HG02642 (cell line): ENCODE results near the gene TLX2.

ENCODE experiments used
- ATAC-seq: cut with Tn5 transposase; IDR thresholded peaks from one replicate; pipeline ENCODE4 v1.9.1; 2021; ENCODE audit warnings: mild to moderate bottlenecking; ENCODE audit not compliant: unreplicated experiment, poor library complexity

Gene TLX2

DNA sequence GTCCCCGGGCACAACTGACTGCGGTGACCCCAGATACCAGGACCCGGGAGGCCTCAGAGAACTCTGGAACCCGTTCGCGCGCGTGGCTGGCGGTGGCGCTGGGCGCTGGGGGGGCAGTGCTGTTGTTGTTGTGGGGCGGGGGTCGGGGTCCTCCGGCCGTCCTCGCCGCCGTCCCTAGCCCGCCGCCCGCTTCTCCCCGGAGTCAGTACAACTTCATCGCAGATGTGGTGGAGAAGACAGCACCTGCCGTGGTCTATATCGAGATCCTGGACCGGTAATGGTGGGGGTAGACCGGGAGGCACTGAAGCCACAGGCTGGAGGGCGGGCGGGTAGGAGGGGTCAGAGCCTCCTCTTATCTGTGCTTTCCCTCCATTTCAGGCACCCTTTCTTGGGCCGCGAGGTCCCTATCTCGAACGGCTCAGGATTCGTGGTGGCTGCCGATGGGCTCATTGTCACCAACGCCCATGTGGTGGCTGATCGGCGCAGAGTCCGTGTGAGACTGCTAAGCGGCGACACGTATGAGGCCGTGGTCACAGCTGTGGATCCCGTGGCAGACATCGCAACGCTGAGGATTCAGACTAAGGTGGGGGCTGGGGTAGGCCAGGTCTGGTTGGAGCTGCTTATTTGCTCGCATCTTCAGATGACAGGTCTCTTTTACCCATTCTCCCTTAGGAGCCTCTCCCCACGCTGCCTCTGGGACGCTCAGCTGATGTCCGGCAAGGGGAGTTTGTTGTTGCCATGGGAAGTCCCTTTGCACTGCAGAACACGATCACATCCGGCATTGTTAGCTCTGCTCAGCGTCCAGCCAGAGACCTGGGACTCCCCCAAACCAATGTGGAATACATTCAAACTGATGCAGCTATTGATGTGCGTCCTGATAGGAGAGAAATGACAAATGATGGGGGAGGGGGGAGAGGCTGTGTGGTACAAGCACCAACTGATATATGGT lies 16.3 kb downstream of the TLX2 start:
- ATAC-seq, result peak; percentile 29

DNA sequence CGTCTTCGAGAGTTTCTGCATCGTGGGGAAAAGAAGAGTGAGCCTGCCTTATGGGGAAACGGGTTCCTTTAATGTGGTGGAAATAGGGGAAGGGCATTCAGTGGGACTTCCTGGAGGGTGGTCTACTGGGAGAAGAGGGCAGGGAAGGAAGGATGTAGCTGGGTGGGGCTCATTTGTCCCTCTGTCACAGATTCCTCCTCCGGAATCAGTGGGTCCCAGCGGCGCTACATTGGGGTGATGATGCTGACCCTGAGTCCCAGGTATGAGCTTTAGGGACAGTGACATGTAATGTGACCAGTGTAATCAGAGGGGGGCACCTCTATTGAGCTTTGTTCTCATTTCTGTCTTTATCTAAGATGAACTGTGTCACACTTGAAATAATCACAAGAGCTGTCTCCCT lies 17.4 kb downstream of the TLX2 start:
- no peak for ATAC-seq

DNA sequence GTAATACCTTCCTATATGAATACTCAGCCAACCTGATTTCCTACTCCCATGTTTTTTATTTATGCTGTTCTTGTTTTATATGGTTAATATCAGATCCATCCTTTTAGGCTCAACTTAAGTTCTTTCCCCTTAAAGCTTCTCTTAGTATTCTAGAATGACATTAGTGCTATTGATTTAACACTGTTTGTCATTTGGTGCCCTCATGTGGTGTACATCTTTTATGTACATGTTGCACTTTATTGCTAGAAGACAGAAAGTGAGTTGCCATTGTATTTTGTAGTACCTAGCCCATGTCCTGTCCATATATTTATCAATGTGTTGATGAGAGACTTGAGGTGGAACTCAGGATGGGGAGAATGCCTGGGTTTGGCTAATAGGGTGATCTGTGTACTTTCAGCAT lies 18.0 kb downstream of the TLX2 start:
- no peak for ATAC-seq

DNA sequence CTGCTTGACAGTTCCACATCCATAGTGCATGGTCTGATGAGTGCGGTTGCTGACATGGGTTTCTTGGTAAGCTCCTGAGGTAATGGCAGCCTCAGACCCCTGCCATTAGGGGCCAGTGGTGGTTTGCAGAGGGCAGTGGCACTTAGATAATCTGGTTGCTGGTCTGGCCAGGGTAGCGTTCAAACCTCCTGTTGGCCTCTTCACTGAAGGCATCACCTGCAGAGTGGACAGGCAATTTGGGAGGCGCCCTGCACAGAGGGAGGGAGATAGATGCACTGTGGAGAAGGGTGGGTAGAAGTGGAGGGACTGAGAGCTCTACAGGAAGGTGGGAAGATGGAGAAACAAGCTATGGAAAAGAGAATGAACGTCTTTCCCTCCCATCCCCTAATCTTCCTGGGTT lies 19.2 kb downstream of the TLX2 start:
- ATAC-seq, result no peak

DNA sequence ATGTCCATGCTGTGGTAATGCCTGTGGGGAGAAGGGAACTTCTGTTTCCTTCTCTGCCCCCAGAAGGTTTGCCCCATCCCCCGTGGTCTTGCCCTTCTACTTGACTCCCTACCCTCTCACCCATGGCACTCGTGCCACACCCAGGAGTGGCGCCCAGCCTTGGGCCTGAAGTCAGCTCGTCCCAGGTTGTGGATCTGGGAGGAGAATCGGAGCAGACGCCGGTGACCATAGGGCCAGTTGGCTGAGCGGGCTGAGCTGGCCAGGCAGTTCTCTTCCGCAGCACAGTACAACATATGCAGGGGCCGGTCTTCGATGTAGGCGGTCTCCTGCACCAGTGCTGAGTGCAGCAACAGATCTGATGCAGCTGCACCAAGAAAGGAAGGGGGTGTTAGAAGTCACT lies 20.2 kb downstream of the TLX2 start:
- no peak for ATAC-seq

DNA sequence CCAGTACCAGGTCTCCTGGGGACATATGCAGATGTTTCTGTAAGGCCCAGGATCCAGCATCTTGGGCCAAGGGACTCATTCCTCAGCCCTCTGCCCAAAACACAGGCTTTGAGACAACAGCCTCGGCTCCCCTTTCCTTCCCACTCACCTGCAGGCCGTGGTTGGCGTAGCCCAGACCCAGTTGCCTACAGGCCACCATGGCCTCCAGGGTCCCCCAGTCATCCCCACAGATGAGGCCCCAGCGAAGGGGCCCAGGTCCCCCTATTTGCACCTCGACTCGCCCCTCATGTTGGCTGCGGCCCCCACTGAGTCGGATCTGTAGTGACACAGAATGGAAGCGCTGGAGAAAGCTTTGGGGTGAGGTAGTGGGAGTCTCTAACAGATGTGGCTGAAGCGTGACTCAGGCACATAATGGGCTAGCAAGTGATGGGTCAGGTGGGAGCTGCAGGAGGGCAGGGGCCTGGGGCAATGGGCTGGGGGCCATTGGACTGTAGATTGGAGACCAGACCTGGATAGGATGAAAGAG lies 21.3 kb downstream of the TLX2 start:
- no peak for ATAC-seq

DNA sequence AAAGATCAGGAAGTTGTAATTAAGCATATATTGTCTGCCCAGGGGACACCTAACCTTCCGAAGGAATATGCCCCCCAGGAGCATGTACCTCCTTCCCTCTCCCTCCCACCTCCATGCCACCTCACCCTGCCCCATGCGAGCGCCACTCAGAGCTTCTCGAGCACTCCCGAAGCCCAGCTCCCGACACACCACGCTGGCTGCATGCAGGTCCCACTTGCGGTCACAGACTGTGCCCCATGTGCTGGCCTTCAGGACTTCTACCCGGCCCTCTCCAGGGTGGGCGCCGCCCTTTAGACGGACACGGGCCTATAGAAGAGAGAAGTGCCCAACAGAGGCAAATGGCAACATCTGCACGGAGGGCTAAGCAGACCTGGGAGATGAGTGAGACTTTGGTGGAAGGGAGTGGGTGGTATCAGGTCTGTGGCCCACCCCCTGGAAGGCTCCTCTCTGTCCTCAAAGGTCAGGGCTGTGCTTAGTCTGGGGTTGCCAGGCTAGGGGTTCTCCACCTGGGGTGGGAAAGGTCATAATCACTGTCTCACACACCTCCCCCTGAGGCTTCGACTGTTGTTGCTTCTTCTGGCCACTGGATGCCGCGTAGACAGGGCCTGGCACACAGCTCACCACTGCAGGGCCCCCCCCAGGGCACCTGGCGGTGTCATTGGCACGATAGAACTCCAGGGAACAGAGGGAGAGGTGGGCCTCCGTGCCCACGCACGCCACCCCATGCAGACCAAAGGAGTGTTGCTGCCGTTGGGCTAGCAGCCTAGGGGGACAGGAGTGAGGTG lies 22.1 kb downstream of the TLX2 start:
- ATAC-seq, result no peak

DNA sequence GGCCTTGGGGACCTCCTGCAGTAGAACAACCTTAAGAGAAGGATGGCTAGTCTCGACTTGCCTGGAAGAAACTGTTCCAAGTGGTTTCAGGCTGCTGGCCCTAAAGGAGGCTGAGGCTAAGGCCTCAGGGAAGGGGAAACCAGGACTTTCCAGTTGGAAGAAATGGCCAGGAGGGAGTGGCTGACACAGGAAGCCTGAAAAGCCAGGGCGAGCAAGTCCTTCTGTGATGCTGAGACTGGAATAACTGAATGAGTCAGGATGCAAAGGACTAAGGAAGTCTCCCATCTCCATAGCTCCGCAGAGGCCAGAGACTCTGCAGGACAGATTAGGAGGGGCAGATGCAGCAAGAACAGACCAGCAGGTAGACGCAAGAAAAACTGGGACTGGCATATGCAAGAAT lies 22.9 kb downstream of the TLX2 start:
- ATAC-seq, result no peak

DNA sequence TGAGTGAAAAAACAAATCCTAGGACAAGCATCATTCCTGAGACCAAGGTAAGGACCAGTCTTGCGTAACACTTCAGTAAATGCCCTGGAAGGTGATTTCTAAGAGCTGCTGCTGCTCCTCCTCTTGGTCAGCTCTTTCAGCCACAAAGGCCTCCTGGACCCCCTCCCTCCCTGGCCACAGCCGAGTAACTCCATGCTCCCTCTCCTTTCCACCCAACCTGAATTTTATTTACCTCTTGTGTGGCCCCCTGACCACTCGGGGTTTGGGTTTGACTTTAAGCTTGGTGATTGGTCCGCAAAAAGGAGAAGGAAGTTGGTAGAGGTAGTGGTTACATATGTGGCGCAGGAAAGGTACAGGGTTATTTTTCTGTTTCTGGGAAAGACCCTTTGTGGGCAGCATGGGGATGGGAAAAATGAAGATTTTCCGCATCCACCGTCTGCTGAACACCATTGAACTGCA lies 24.7 kb downstream of the TLX2 start:
- ATAC-seq, result no peak

DNA sequence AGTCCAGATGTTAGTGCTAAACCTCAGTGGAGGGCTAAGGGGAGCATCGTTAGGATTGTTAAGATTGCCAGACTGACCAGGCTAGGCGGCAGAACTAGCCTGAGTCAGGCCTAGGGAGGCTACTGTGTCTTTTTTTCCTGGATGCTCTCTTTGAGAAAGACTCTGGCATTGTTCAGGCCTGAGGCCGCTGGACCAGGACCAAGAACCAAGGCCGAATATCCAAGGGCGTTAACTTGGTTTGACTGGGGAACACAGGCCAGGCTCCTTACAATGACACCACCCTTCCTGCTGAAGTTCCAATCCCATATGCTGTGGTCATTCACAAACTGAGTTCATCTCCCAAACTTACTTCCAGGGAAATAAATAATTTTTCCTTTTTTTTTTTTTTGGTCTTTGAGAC lies 26.0 kb downstream of the TLX2 start:
- no peak for ATAC-seq

DNA sequence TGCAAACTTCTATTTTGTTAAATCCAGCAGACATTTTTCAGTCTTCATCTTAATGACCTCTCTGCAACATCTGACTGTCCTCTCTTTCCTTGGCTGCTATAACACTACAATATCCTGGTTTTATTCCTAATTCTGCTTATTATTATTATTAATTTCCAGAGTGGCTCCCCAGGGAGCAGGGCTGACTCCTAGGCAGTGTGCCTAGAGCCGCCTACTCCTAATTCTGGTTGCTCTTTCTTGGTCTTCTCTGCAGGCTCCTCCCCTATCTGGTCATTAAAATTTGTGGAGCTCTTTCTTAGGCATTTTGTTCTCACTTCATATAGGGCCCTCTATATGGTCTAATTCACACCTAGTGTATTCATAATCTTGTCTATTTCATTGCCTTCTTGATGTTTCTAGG lies 28.7 kb downstream of the TLX2 start:
- ATAC-seq, result no peak

DNA sequence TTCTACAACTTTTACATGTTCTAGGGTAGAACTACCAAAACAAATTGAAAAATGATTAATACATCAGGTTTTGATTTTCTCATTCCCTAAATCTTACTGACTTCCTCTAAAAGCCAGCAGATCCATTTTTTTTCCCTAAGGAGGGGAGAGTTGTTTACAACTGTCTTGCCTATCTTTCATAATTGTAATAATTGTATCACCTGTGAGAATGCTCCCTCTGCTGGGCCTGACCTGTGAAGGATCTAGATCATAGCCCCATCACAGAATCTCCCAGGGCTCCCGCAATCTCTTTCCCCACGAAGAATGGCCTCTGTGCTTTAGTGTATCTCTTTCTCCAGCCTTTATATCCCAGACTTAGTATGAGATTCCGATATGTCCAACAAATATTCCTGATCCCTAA lies 30.4 kb downstream of the TLX2 start:
- ATAC-seq, result no peak

DNA sequence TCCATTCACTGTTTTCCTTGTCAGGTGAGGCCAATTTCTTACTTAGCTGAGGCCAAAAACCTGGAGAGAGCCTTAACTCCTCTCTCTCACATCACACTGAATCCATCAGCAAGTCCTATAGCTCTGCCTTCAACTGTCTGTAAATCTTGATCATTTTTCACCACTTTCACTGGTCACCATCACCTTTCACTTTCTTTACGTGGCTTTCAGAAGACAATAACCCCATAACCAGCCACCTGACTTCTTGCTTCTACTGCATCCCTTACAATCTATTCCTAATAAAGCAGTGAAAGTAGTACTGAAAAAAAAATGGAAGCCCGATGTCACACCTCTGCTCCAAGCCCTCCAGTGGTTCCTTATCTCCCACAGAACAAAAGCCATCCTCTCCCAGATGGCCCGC lies 31.8 kb downstream of the TLX2 start:
- no peak for ATAC-seq

DNA sequence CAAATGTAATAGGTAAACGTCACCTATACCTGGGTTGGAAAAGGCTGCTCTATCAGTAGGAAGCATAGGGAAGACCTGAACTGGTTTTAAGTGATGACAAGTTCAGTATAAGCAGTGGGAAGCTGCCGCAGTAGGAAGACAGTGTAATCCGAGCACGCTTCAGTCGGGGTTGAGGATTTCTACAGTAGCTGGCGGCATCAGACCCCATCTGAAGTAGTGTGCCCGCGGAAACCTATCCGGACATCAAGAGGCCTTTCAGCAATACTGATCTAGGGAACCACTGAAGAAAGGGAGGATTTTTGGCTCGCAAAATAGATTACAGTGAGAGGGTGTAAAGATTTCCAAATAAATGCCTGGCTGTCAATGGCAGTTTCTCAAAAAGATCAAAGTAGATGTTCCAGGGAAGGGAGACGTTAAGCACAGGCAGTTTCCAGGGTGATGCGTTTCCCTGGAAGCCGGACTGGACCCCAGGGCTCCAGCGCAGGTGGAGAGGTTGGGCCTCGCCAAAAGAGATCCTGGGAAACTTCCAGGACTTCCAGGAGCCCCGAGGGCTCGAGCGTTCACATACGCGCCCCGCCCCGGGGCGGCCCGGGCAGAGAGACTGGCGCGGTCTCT lies 34.1 kb downstream of the TLX2 start:
- no peak for ATAC-seq

DNA sequence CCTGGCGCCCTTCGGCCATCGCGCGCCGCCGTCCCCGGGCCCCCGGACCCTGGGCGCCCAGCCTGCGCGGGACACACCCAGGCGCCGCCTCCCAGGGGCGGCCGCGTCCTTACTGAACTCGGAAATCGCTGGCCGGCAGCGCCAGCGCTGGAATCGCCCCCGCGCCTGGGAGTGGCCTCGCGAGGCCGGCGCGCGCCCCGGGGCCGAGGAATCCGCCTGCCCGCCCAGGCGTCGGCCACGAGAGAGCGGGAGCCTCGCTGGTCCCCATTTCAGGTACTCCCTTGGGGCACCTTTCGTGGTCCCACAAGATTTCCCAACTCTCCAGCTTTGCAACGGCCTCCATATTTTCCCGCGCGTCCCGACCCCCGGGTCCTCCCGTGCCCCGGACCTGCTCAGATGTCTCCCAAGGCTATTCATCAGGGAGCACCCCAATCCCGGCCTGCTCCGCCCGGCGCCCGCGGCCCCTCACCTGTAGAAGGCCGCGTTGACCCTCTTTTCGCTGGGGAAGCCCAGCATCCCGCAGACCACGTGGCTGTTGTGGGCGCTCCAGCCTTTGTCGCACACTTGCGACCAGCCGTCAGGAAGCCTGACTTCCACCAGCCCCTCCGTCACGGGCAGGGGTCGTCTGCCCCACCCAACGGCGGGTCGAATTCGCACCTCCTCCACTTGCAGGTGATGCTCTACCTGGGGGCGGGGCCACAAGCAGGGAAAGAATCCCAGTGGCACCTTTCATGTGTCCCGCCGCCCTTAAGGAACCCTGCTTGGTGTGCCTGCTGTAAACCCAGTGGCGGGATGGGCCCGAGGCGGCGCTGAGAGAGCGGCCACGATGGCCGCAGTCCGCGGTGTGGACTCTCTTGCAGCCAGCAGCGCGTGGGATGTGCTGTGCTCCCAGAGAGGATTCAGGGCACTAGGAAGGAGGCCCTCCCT lies 34.9 kb downstream of the TLX2 start:
- no peak for ATAC-seq

DNA sequence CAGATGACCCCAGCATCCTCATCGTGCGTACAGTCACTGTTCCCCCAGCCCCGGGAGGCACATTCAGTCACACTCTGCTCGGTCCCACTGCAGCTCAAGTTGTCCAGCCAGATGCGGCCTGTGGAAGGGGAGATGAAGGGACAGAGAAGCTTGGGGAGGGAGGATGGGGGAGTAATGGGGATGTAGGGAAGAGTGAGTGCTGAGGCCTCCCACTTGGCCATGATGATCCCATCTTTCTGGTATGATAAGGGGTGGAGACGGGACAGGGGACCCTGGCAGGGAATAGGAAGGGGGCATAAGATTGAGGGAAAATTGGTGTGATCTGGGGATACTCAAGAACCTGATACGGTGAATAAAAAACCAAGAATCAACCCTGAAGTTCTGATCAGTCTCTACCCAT lies 36.0 kb downstream of the TLX2 start:
- ATAC-seq, result no peak

DNA sequence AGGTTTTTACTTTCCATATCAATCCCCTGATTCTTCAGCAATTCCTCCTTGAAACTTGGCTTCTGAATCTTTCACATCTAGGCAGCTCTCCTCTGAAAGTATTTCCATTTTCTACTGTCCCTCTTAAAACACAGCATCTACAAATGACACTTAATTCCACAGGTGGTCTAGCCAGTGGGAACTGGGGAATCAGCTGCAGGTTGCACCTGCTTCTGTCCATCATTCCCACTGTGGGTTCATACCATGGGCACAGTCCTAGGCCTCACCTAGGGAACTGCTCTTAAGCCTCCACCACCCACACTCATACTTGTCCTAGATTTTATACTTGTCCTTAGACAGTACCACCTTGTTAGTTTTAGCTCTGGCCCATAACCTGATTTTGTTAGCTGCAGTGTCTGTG lies 37.3 kb downstream of the TLX2 start:
- ATAC-seq, result no peak

DNA sequence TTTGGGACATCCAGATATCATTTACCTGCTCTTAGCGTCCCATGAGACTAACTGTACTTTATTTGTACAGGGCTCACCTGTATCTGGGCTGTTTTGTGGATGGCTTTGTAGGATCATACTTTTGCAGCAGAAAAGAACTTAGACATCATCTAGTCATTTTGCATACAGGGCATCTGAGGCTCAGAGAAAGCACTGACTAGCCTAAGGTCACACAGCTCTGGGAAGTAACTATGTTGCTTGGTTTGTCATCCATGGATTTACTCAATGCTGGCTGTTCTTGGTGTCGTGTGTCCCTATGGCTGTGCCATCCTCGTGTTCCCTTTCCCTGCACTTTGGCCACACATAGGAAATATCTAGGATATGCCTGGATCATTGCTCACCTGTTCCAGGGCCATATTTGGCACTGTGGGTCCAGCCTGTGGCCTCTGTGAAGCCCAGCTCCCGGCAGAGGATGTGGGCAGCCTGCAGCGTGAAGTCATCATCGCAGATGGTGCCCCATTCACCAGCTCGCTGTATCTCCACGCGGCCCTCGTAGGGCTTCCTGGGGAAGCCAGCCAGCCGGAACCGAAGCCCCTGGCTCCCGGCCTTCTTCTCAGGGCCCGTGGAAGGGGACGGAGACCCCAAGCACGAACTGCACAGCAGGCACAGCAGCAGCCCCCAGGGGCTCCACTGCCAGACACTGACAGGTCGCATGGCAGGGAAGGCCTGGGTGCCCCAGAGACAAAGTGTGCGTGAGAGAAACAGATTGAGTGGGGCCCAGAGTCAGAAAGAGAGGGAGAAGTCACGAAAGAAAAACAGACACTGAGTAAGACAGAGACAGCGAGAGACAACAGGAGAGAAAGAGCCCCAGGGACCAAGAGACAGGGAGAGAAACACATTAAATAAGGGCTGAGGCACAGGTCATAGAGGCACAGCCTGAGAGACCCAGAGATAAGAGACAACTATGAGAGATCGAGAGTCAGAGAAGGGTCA lies 38.0 kb downstream of the TLX2 start:
- ATAC-seq, result no peak
